Non-pigmented ciliary epithelial cell (primary cell): ENCODE measurements around the gene PTTG1IP.

ENCODE experiments used
- DNase-seq: peaks from one replicate; pipeline ENCODE4 v3.0.0-alpha.2; 2010; ENCODE audit warnings: low read depth

Gene PTTG1IP

DNA sequence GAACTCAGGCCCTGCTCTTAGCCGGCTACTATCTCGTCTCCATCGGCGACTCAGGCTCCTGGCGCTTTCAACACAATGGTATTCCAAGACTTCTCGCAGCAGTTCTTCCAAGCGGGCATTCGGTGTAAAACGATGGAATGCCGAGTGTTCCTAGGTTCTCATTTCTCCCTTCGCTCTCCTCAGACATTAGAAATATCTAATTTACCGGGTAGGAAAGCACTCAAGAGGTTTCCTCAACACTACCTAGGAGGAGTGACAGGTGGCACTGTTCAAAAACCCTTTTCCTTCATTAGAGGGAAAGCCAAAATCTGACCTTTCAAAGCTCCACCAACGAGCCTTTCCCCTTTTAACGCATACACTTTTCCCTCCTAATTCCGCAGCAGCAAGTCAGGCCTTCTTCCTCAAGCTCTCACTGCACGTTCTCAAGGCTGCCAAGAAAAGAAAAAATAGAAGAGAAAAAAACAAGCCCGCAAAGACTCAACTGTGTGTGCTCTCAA, 72.5 kb downstream of the PTTG1IP start:
- no peak for DNase-seq

DNA sequence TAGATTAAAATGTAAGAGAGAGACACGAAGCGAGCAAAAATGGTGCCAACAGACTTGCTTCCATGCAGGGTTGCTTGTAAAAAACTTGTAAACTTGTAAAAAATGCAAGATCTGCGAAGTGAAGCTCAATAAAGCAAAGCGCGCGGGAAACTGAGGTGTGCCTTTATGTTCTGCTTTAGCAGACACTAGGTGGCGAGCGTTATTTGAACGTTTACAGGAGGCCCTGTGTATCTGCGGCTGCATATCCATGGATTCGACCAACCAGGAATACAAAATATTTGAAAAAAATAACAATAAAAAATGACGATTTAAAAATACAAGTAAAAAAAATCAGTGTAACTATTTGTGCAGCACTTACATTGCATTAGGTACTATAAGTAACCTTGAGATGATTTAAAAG, 73.4 kb downstream of the PTTG1IP start:
- DNase-seq: no peak

DNA sequence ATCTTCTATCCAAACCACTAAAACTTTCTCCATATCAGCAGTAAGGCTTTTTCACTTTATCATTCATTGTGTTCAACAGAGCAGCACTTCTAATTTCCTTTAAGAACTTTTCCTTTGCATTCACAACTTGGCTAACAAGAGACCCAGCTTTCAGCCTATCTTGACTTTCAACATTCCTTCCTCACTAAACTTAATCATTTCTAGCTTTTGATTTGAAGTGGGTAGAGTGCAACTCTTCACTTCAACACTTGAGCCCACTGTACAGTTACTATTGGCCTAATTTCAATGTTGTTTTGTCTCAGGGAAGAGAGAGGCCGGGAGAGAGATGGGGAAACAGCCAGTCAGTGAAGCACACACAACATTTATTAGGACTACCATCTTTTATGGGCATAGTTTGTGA, 73.8 kb downstream of the PTTG1IP start:
- no peak for DNase-seq
